Hematopoietic multipotent progenitor cell treated with erythropoietin and hydrocortisone succinate and interleukin-3 and kit ligand, for 17 days (in vitro differentiated cells): ENCODE data around the gene PRSS21.

ENCODE experiments used
- DNase-seq: peaks from one replicate; pipeline ENCODE4 v3.0.0-alpha.2; 2015; ENCODE audit warnings: low spot score

The PRSS21 gene

GRCh38 chr16:2845116-2845515, 28.1 kb downstream of the PRSS21 start:
- no peak for DNase-seq

- no peak for DNase-seq
Measured at GRCh38 chr16:2846511-2847310, 29.7 kb downstream of the PRSS21 start.

- DNase-seq = no peak
Measured at GRCh38 chr16:2848933-2849725, 32.1 kb downstream of the PRSS21 start.

- DNase-seq = no peak
Measured at GRCh38 chr16:2852003-2852730, 35.1 kb downstream of the PRSS21 start.

GRCh38 chr16:2852731-2853507, 35.9 kb downstream of the PRSS21 start:
- DNase-seq = no peak

- no peak for DNase-seq
Measured at GRCh38 chr16:2853531-2854073, 36.6 kb downstream of the PRSS21 start.

GRCh38 chr16:2854700-2855309, 37.8 kb downstream of the PRSS21 start:
- DNase-seq = peak; percentile 34

- DNase-seq = no peak
Measured at GRCh38 chr16:2855536-2855935, 38.5 kb downstream of the PRSS21 start.

GRCh38 chr16:2856061-2856670, 39.1 kb downstream of the PRSS21 start:
- DNase-seq = no peak

GRCh38 chr16:2856686-2857450, 39.8 kb downstream of the PRSS21 start:
- DNase-seq = no peak

GRCh38 chr16:2857451-2858244, 40.6 kb downstream of the PRSS21 start, which contains the start of gene PRSS22:
PRSS22 (minus strand) TSS chr16:2858170; CDS start chr16:2858104, 66 bp downstream.
- no peak for DNase-seq

- DNase-seq = no peak
Measured at GRCh38 chr16:2858245-2859025, 41.4 kb downstream of the PRSS21 start.

GRCh38 chr16:2859686-2860265, 42.7 kb downstream of the PRSS21 start:
- DNase-seq = no peak

GRCh38 chr16:2860826-2861567, 44.0 kb downstream of the PRSS21 start:
- no peak for DNase-seq

GRCh38 chr16:2865651-2866050, 48.6 kb downstream of the PRSS21 start:
- no peak for DNase-seq

GRCh38 chr16:2866431-2866830, 49.4 kb downstream of the PRSS21 start:
- no peak for DNase-seq

GRCh38 chr16:2867661-2867986, 50.6 kb downstream of the PRSS21 start:
- no peak for DNase-seq
